Measurements from ENCODE around the gene TMEM150C.

GRCh38 chr4:82579932-82580331 lies 18.1 kb upstream of the TMEM150C start:
- no peak for TF ChIP-seq CTCF (IDR thresholded peaks at IDR 0.05; ENCODE audit: low read depth, low read length, missing input control)
- TF ChIP-seq TAF1 (conservative IDR thresholded peaks at IDR 0.05), result no peak
- TF ChIP-seq JUND (IDR thresholded peaks at IDR 0.05), result no peak
- no peak for TF ChIP-seq HNF4G (IDR thresholded peaks at IDR 0.05)

Data from liver (tissue), 3 donors.